Breast epithelium (tissue), 4 donors: Measurements from ENCODE around the gene GULP1. TPM values are rescaled to one million over a fixed set of nuclear protein-coding genes. Genes with fewer than 3 reads are reported as not detected.
"Not testable (repeated sequence)": the region's sequence is repeated elsewhere in the genome, so short reads cannot be mapped to it uniquely, and the experiment has no call there.

Source experiments
- DNase-seq, 2 donors: peaks; one replicate each; pipeline ENCODE4 v3.0.0-alpha.2; 2019; ENCODE audit warnings: low spot score in 2 of 2
- H3K27ac ChIP-seq, 2 donors: fragments of 200-600 bp; sonication (generic) in 1 of 2; one replicate each; pipeline ENCODE4 v1.5.1; 2016 to 2019; ENCODE audit warnings: mild to moderate bottlenecking in 1 of 2
- H3K27me3 ChIP-seq, 2 donors: fragments of 200-600 bp; sonication (generic) in 1 of 2; one replicate each; pipeline versions ENCODE4 v1.5.1 to v1.6.0; 2017 to 2019; ENCODE audit warnings: control low read depth in 1 of 2, mild to moderate bottlenecking in 1 of 2
- H3K36me3 ChIP-seq: fragments of 200-600 bp; one replicate; pipeline ENCODE4 v1.5.1; 2019
- H3K4me1 ChIP-seq, 2 donors: fragments of 200-600 bp; sonication (generic); one replicate each; pipeline ENCODE4 v1.5.1; 2016 to 2019; ENCODE audit warnings: control low read depth in 1 of 2
- H3K4me3 ChIP-seq, 3 donors: fragments of 200-600 bp; sonication (generic); 1 replicate in 2 of 3; 2 replicates in 1 of 3; pipeline ENCODE4 v1.5.1; 2016 to 2019; ENCODE audit warnings: mild to moderate bottlenecking in 3 of 3, moderate library complexity in 2 of 3
- H3K9me3 ChIP-seq, 2 donors: fragments of 200-600 bp; sonication (generic) in 1 of 2; one replicate each; pipeline ENCODE4 v1.5.1; 2016 to 2019; ENCODE audit warnings: control low read depth in 1 of 2
- POLR2A ChIP-seq: fragments of 450-650 bp; IDR thresholded peaks from one replicate; pipeline ENCODE4 v1.6.1; 2016; ENCODE audit warnings: antibody characterized with exemption, mild to moderate bottlenecking, moderate library complexity
- POLR2AphosphoS5 ChIP-seq, 3 donors: sonication (generic); formaldehyde crosslinking; IDR thresholded peaks; one replicate each; pipeline ENCODE4 v1.6.1; 2017; ENCODE audit warnings: antibody characterized with exemption in 3 of 3
- intact Hi-C: fragments of 100-400 bp; cut with DNase I; formaldehyde crosslinking; loops from one replicate; pipeline ENCODE4 v1.15.1; 2023; ENCODE audit warnings: low total_unique reads
- total RNA-seq, 3 donors: library from RNA; depleted of rRNA; stranded (reverse); fragments of >200 nt; gene quantifications; one replicate each; pipeline ENCODE4 v1.1.0, GENCODE V29; 2016
- TF ChIP-seq, protein P1 (sequence below), 3 donors: fragments of 450-650 bp; IDR thresholded peaks; one replicate each; pipeline ENCODE4 v1.5.1; 2016 to 2017; ENCODE audit warnings: antibody characterized with exemption in 3 of 3, mild to moderate bottlenecking in 3 of 3, moderate library complexity in 3 of 3

The GULP1 gene
- total RNA-seq, 3 donors from 2014 or later, result 16.5 to 47.9 (median 43.8) TPM

DNA sequence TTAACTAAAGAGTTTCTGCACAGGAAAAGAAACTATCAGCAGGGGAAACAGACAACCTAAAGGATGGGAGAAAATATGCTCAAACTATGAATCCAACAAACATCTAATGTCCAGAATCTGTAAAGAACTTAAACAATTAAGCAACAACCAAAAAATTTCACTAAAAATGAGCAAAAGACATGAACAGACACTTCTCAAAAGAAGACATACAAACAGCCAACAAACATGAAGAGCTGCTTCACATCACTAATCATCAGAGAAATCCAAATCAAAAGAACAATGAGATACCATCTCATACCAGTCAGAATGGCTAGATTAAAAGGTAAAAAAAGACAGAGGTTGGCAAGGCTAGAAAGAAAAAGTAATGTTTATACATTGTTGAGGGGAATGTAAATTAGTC, 8.8 kb upstream of the GULP1 start:
- Histone ChIP-seq H3K9me3 (no peaks in the 10 kb centered on the region), H3K27me3 (no peaks in the 10 kb centered on the region), H3K27ac (no peak overlapping the region), H3K4me1 (no peaks in the 10 kb centered on the region), H3K4me3 (no peak overlapping the region), H3K36me3 (no peaks in the 10 kb centered on the region)
- TF ChIP-seq POLR2AphosphoS5 (IDR thresholded peaks at IDR 0.05), result no peak
- TF ChIP-seq POLR2A, result no peak
- intact Hi-C loops, result no loop called here
- no peak for DNase-seq

DNA sequence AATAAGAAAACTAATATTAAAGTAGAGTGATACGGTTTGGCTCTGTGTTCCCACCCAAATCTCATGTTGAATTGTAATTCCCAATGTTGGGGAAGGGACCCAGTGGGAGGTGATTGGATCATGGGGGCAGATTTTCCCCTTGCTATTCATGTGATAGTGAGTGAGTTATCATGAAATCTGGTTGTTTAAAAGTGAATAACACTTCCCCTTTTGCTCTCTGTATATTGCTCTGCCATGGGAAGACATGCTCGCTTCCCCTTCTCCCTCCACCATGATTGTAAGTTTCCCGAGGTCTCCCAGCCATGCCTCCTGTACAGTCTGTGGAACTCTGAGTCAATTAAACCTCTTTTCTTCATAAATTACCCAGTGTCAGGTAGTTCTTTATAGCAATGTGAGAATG, 7.4 kb upstream of the GULP1 start:
- intact Hi-C loops, H3K27ac ChIP-seq, H3K4me1 ChIP-seq, H3K4me3 ChIP-seq, H3K27me3 ChIP-seq, H3K9me3 ChIP-seq, H3K36me3 ChIP-seq, DNase-seq: not testable (repeated sequence)

DNA sequence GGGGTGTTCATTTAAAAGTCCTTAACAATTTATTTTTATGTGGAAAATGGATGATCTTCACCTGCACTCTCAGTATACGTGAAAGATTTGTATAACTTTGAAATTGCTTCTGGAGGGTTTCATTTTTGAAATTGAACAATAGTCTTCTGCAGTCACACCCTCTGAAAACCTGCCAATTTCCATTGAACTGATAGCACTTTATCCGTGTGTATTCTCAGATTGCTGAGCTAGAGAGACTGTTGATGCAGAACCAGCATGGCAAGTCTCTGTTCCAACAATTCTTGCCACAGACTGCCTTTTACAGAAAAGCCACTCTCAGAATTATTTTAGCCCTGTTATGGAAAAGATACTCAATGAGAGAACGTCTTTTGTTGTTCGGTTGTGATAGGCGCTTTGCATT, 6.6 kb upstream of the GULP1 start:
- Histone ChIP-seq H3K4me1 (no peaks in the 10 kb centered on the region), H3K27me3 (no peaks in the 10 kb centered on the region), H3K9me3 (no peaks in the 10 kb centered on the region), H3K36me3 (no peaks in the 10 kb centered on the region), H3K27ac (no peak overlapping the region), H3K4me3 (no peak overlapping the region)
- TF ChIP-seq, protein P1, sequence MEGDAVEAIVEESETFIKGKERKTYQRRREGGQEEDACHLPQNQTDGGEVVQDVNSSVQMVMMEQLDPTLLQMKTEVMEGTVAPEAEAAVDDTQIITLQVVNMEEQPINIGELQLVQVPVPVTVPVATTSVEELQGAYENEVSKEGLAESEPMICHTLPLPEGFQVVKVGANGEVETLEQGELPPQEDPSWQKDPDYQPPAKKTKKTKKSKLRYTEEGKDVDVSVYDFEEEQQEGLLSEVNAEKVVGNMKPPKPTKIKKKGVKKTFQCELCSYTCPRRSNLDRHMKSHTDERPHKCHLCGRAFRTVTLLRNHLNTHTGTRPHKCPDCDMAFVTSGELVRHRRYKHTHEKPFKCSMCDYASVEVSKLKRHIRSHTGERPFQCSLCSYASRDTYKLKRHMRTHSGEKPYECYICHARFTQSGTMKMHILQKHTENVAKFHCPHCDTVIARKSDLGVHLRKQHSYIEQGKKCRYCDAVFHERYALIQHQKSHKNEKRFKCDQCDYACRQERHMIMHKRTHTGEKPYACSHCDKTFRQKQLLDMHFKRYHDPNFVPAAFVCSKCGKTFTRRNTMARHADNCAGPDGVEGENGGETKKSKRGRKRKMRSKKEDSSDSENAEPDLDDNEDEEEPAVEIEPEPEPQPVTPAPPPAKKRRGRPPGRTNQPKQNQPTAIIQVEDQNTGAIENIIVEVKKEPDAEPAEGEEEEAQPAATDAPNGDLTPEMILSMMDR (IDR thresholded peaks at IDR 0.05), result no peak
- TF ChIP-seq POLR2AphosphoS5 (IDR thresholded peaks at IDR 0.05) (no peak), POLR2A (no peak)
- intact Hi-C loops, result no loop called here
- no peak for DNase-seq

DNA sequence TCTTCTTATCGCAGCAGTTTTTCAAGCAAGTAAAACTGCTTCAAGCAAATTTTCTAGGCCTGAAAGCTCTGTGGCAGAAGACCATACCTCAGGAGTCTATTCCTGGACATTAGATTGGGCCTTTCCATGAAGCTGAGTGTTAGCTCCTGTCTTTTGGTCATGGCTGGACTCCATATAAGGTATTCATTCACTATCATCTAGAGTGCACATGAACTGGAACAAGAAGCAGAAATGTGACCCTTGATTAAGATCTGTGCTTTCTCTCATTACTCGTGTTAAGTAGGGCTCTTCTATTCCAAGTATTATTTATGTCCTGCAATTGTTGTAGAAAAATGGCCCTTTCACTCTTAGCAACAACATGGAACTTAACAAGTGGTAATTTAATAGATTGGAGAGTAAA, 5.9 kb upstream of the GULP1 start:
- Histone ChIP-seq H3K27ac (no peak overlapping the region), H3K4me1 (no peaks in the 10 kb centered on the region), H3K9me3 (no peaks in the 10 kb centered on the region), H3K4me3 (no peak overlapping the region), H3K27me3 (no peaks in the 10 kb centered on the region), H3K36me3 (no peaks in the 10 kb centered on the region)
- DNase-seq, result no peak
- TF ChIP-seq POLR2AphosphoS5 (IDR thresholded peaks at IDR 0.05) (no peak), POLR2A (no peak)
- TF ChIP-seq, protein P1 (IDR thresholded peaks at IDR 0.05), result no peak
- intact Hi-C loops, result no loop called here

DNA sequence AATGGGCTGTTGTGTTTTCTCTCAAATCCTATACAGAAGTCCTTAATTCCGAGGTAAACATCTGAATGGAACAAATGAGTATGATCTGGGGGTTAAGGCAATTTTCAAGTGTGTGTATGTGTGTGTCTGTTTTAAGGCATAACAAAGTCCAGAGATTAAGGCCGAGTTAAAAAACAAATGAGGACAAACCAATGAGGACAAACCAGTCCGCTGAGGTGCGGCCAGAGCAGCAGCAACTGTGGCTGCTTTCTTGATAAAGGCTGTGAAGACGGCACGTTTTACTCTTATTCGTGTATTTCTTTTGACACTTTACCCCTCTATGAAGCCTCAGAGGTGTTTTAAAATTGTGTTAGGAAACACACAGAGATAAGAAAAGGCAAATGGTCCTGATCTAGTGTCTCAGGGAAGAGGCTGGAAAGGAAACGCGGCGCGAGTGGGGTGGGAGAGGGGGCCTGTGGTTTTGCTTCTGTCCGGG, 495 bp upstream of the GULP1 start:
- H3K9me3 ChIP-seq, result no peaks in the 10 kb centered on the region
- DNase-seq, result no peak
- peak overlapping the region; percentile 95 to 97 for H3K27ac ChIP-seq
- H3K4me1 ChIP-seq, result no peaks in the 10 kb centered on the region
- intact Hi-C loops, result no loop called here
- peak overlapping the region; percentile 75 to 83 (median 77) for H3K4me3 ChIP-seq
- TF ChIP-seq POLR2AphosphoS5 (IDR thresholded peaks at IDR 0.05) (no peak), POLR2A (no peak)
- TF ChIP-seq, protein P1 (IDR thresholded peaks at IDR 0.05), result no peak
- H3K27me3 ChIP-seq, result no peaks in the 10 kb centered on the region
- no peaks in the 10 kb centered on the region for H3K36me3 ChIP-seq

DNA sequence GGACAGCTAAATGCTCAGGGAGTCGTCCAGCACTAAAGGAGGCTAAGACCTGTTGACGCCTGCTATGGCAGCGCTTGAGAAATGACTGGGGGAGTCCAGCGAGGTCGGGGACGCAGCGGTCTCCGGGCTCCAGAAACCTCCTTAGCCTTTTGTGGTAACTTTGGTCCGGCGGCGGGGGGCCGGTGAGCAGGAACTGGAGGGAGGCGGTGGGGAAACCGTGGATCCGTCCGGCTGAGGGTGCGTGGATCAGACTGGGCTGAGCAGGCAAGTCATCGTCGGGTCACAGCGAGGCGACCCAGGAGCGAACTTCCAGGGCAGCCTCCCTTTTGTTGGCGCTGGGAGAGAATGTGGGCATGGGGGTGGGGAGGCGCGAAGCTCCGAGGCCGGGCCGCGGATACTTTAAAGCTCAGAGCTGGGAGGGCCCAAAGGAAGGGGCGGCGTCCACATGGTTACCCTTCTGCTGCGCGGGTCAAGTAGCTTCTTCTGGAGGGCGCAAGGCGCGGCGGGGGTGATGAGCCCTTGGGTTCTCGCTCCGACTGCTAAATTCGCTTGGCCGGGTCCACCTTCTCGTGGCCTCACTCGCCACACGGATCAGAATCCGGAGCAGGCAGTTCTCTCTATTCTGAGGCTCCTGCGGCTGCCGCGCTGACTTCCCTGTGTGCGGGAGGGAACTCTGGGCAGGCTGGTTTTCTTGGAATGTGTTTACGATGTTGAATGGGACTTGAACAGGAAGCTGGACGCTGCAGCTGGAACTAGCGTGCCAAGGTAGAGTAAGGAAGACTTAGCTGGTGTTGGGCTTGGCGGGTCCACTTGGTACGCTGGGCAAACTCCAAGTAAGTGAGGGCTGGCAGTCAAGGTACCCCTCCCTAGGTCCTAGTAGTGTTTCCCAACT, 920 bp downstream of the GULP1 start:
- H3K27ac ChIP-seq, result peak overlapping the region; percentile 95 to 97
- peak; percentile 23 for TF ChIP-seq POLR2A
- peak; percentile 33 to 79 (median 33) for TF ChIP-seq POLR2AphosphoS5 (IDR thresholded peaks at IDR 0.05)
- TF ChIP-seq, protein P1 (IDR thresholded peaks at IDR 0.05), result no peak
- no peaks in the 10 kb centered on the region for H3K36me3 ChIP-seq
- no peaks in the 10 kb centered on the region for H3K27me3 ChIP-seq
- H3K4me1 ChIP-seq, result no peaks in the 10 kb centered on the region
- intact Hi-C loops, result no loop called here
- peak overlapping the region; percentile 75 to 83 (median 77) for H3K4me3 ChIP-seq
- H3K9me3 ChIP-seq, result no peaks in the 10 kb centered on the region
- peak; percentile 59 to 80 for DNase-seq
